Mammary epithelial cell (primary cell): Measurements from ENCODE around the gene TESMIN.

Experiments used
- CTCF ChIP-seq, 2 donors: IDR thresholded peaks in 1 of 2; conservative IDR thresholded peaks in 1 of 2; 2 replicates each; pipeline ENCODE4 v1.5.1; 2011 to 2012; ENCODE audit warnings: inconsistent platforms in 2 of 2, low read length in 2 of 2, mild to moderate bottlenecking in 2 of 2, control low read depth in 1 of 2, low read depth in 1 of 2; ENCODE audit not compliant: insufficient read depth in 1 of 2; ENCODE audit errors: extremely low read depth in 1 of 2
- EZH2 ChIP-seq: IDR thresholded peaks from 2 replicates; pipeline ENCODE4 v1.6.1; 2012; ENCODE audit warnings: low read length, inconsistent platforms, borderline replicate concordance

GRCh38 chr11:68741463-68741862 lies 9.9 kb downstream of the TESMIN start:
- TF ChIP-seq CTCF (conservative IDR thresholded peaks at IDR 0.05 in 1 of 2, IDR thresholded peaks at IDR 0.05 in 1 of 2; ENCODE audit: extremely low read depth in 1 of 2, insufficient read depth in 1 of 2, low read depth in 1 of 2, low read length in 2 of 2), result no peak
- TF ChIP-seq EZH2, result no peak
